HepG2 (cell line): ENCODE measurements around the gene TYMP. TPM values are rescaled to one million over a fixed set of nuclear protein-coding genes. Genes with fewer than 3 reads are reported as not detected.

Source experiments
- ASH2L ChIP-seq: fragments of 300-600, 200-600 bp; sonication (generic); IDR thresholded peaks from 2 replicates; pipeline ENCODE4 v1.7.0; 2017; ENCODE audit warnings: low read depth, mild to moderate bottlenecking, moderate library complexity, mixed read lengths, low read length; ENCODE audit not compliant: insufficient read length
- ATF4 ChIP-seq, 2 experiments: fragments of 450-650 bp in 1 of 2; sonication (generic) in 1 of 2; formaldehyde crosslinking; IDR thresholded peaks; 2 replicates each; pipeline versions ENCODE4 v1.5.0 to v1.8.0; 2020 to 2022; ENCODE audit warnings: mild to moderate bottlenecking in 1 of 2, missing genetic modification reagents in 1 of 2
- ERF ChIP-seq: IDR thresholded peaks from 2 replicates; pipeline ENCODE4 v1.6.1; 2018; ENCODE audit warnings: missing biosample characterization, missing genetic modification reagents
- IKZF4 ChIP-seq: sonication (generic); formaldehyde crosslinking; IDR thresholded peaks from 2 replicates; pipeline ENCODE4 v1.5.1; 2020; ENCODE audit warnings: borderline replicate concordance, mild to moderate bottlenecking, low read depth, missing genetic modification reagents; ENCODE audit errors: not compliant biosample characterization
- JUN ChIP-seq: sonication (generic); formaldehyde crosslinking; IDR thresholded peaks from 2 replicates; pipeline ENCODE4 v1.4.0; 2020; ENCODE audit warnings: mild to moderate bottlenecking, missing genetic modification reagents
- SETDB1 ChIP-seq: sonication (generic); formaldehyde crosslinking; IDR thresholded peaks from 2 replicates; pipeline ENCODE4 v1.5.1; 2020; ENCODE audit warnings: missing genetic modification reagents, mild to moderate bottlenecking, borderline replicate concordance
- STAT5B ChIP-seq: sonication (generic); formaldehyde crosslinking; IDR thresholded peaks from 2 replicates; pipeline ENCODE4 v1.4.0; 2020; ENCODE audit warnings: missing genetic modification reagents
- THAP11 ChIP-seq: IDR thresholded peaks from 2 replicates; pipeline ENCODE4 v1.6.1; 2016; ENCODE audit warnings: missing biosample characterization, missing genetic modification reagents
- ZBTB42 ChIP-seq: sonication (generic); formaldehyde crosslinking; IDR thresholded peaks from 2 replicates; pipeline ENCODE4 v1.5.0; 2020; ENCODE audit warnings: mild to moderate bottlenecking, missing genetic modification reagents
- ZFY ChIP-seq: sonication (generic); formaldehyde crosslinking; IDR thresholded peaks from 2 replicates; pipeline ENCODE4 v1.4.0; 2020; ENCODE audit warnings: missing genetic modification reagents
- ZNF124 ChIP-seq: sonication (generic); formaldehyde crosslinking; IDR thresholded peaks from 2 replicates; pipeline ENCODE4 v1.4.0; 2020; ENCODE audit warnings: missing genetic modification reagents
- ZNF235 ChIP-seq: sonication (generic); formaldehyde crosslinking; IDR thresholded peaks from 2 replicates; pipeline ENCODE4 v1.8.1; 2023; ENCODE audit warnings: mild to moderate bottlenecking, missing genetic modification reagents, borderline replicate concordance
- ZNF614 ChIP-seq: IDR thresholded peaks from 2 replicates; pipeline ENCODE4 v1.6.1; 2018; ENCODE audit warnings: missing biosample characterization, missing genetic modification reagents, inconsistent platforms, borderline replicate concordance
- ZNF766 ChIP-seq: sonication (generic); formaldehyde crosslinking; IDR thresholded peaks from 2 replicates; pipeline ENCODE4 v1.5.0; 2020; ENCODE audit warnings: missing genetic modification reagents, borderline replicate concordance
- ZNF788 ChIP-seq: sonication (generic); formaldehyde crosslinking; IDR thresholded peaks from 2 replicates; pipeline ENCODE4 v1.5.0; 2020; ENCODE audit warnings: mild to moderate bottlenecking, missing genetic modification reagents, borderline replicate concordance
- ZSCAN31 ChIP-seq: sonication (generic); formaldehyde crosslinking; IDR thresholded peaks from 2 replicates; pipeline ENCODE4 v1.5.0; 2020; ENCODE audit warnings: low read depth, mild to moderate bottlenecking, missing genetic modification reagents
- polyA plus RNA-seq, 8 experiments: library from polyadenylated mRNA; depleted of rRNA in 3 of 8; stranded (reverse) in 7 of 8; unstranded in 1 of 8; fragments of >200 nt; fragmentation: Illumina TruSeq in 4 of 8; extraction: Trizol in 4 of 8; gene quantifications; 2 replicates each; pipeline versions ENCODE4 v1.2.1 to v1.2.3, GENCODE V29; 2011 to 2016; ENCODE audit warnings: low read depth in 4 of 8, missing spikeins in 1 of 8, mixed read lengths in 1 of 8; ENCODE audit not compliant: insufficient read depth in 1 of 8
- total RNA-seq, 5 experiments: library from RNA; depleted of rRNA; stranded (reverse); fragments of >200 nt; fragmentation: Illumina TruSeq; extraction: Trizol; gene quantifications; 2 replicates each; pipeline ENCODE4 v1.2.3, GENCODE V29; 2016; ENCODE audit warnings: low read depth in 1 of 5
- TF ChIP-seq, protein P1 (sequence below): sonication (generic); formaldehyde crosslinking; IDR thresholded peaks from 2 replicates; pipeline ENCODE4 v1.4.0; 2020; ENCODE audit warnings: missing genetic modification reagents; ENCODE audit errors: not compliant biosample characterization
- TF ChIP-seq, protein P2 (sequence below): sonication (generic); formaldehyde crosslinking; IDR thresholded peaks from 2 replicates; pipeline ENCODE4 v1.9.0; 2021; ENCODE audit warnings: mild to moderate bottlenecking, missing genetic modification reagents
- TF ChIP-seq, protein P3 (sequence below): IDR thresholded peaks from 2 replicates; pipeline ENCODE4 v1.6.1; 2016; ENCODE audit warnings: mild to moderate bottlenecking

Gene TYMP
- total and polyA plus RNA-seq, 2 of the 13 experiments (the other 11 are each of a cell fraction or from before 2014, with no cell fraction given) = 3.9 to 4.3 TPM

- TF ChIP-seq SETDB1 (CRISPR knock-in tag) (no peak), ZNF788 (peak; percentile 79; the same call in 1 of the 2 replicates), ZNF235 (no peak), ZSCAN31 (CRISPR knock-in tag) (no peak), ZBTB42 (CRISPR knock-in tag) (no peak), ZNF124 (CRISPR knock-in tag) (no peak), IKZF4 (no peak), STAT5B (CRISPR knock-in tag) (no peak), JUN (CRISPR knock-in tag) (no peak), ZNF766 (CRISPR knock-in tag) (no peak), ZFY (CRISPR knock-in tag) (no peak), ASH2L (no peak), THAP11 (peak; percentile 90), ERF (CRISPR knock-in tag) (peak; percentile 49; the same call in 1 of the 2 replicates), ZNF614 (CRISPR knock-in tag) (peak; percentile 59; the same call in 1 of the 2 replicates), ATF4 (CRISPR knock-in tag; IDR thresholded peaks at IDR 0.05) (peak in 1 of 2 experiments; percentile 71; a peak in 2 of 4 replicates)
- TF ChIP-seq, protein P1, sequence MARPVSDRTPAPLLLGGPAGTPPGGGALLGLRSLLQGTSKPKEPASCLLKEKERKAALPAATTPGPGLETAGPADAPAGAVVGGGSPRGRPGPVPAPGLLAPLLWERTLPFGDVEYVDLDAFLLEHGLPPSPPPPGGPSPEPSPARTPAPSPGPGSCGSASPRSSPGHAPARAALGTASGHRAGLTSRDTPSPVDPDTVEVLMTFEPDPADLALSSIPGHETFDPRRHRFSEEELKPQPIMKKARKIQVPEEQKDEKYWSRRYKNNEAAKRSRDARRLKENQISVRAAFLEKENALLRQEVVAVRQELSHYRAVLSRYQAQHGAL (CRISPR knock-in tag) = no peak
- TF ChIP-seq, protein P2, sequence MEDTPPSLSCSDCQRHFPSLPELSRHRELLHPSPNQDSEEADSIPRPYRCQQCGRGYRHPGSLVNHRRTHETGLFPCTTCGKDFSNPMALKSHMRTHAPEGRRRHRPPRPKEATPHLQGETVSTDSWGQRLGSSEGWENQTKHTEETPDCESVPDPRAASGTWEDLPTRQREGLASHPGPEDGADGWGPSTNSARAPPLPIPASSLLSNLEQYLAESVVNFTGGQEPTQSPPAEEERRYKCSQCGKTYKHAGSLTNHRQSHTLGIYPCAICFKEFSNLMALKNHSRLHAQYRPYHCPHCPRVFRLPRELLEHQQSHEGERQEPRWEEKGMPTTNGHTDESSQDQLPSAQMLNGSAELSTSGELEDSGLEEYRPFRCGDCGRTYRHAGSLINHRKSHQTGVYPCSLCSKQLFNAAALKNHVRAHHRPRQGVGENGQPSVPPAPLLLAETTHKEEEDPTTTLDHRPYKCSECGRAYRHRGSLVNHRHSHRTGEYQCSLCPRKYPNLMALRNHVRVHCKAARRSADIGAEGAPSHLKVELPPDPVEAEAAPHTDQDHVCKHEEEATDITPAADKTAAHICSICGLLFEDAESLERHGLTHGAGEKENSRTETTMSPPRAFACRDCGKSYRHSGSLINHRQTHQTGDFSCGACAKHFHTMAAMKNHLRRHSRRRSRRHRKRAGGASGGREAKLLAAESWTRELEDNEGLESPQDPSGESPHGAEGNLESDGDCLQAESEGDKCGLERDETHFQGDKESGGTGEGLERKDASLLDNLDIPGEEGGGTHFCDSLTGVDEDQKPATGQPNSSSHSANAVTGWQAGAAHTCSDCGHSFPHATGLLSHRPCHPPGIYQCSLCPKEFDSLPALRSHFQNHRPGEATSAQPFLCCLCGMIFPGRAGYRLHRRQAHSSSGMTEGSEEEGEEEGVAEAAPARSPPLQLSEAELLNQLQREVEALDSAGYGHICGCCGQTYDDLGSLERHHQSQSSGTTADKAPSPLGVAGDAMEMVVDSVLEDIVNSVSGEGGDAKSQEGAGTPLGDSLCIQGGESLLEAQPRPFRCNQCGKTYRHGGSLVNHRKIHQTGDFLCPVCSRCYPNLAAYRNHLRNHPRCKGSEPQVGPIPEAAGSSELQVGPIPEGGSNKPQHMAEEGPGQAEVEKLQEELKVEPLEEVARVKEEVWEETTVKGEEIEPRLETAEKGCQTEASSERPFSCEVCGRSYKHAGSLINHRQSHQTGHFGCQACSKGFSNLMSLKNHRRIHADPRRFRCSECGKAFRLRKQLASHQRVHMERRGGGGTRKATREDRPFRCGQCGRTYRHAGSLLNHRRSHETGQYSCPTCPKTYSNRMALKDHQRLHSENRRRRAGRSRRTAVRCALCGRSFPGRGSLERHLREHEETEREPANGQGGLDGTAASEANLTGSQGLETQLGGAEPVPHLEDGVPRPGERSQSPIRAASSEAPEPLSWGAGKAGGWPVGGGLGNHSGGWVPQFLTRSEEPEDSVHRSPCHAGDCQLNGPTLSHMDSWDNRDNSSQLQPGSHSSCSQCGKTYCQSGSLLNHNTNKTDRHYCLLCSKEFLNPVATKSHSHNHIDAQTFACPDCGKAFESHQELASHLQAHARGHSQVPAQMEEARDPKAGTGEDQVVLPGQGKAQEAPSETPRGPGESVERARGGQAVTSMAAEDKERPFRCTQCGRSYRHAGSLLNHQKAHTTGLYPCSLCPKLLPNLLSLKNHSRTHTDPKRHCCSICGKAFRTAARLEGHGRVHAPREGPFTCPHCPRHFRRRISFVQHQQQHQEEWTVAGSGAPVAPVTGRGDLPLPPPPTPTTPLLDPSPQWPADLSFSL (CRISPR knock-in tag) = no peak
- TF ChIP-seq, protein P3, sequence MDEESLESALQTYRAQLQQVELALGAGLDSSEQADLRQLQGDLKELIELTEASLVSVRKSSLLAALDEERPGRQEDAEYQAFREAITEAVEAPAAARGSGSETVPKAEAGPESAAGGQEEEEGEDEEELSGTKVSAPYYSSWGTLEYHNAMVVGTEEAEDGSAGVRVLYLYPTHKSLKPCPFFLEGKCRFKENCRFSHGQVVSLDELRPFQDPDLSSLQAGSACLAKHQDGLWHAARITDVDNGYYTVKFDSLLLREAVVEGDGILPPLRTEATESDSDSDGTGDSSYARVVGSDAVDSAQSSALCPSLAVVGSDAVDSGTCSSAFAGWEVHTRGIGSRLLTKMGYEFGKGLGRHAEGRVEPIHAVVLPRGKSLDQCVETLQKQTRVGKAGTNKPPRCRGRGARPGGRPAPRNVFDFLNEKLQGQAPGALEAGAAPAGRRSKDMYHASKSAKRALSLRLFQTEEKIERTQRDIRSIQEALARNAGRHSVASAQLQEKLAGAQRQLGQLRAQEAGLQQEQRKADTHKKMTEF (CRISPR knock-in tag) = no peak
Observed at GRCh38 chr22:50507991-50508884, 21.6 kb downstream of the TYMP start, which contains the start of gene NCAPH2 (continued).
